GM18861 (cell line): Measurements from ENCODE around the gene BPGM.
"Not testable (repeated sequence)": the region's sequence is repeated elsewhere in the genome, so short reads cannot be mapped to it uniquely, and the experiment has no call there.

ENCODE experiments used
- ATAC-seq: cut with Tn5 transposase; IDR thresholded peaks from one replicate; pipeline ENCODE4 v1.9.1; 2021; ENCODE audit not compliant: unreplicated experiment

Gene BPGM

DNA sequence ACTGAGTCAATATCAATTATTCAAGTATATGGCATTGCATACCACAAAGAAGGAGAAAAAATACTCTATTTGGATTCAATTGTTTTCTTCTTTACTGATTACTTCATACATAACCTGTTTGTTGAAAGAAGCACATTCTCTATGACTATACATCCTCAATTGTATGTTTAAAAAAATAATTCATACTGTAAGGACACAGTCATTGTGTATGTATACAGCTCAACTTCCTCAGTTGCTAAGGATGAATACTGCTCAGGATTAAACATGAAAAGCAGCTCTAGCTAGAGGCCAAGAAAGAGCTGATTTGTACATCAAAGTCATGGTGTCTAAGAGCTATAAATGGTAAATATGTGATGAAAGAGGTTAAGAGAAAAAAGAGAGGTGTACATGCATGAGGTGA, 15.8 kb upstream of the BPGM start:
- ATAC-seq, result no peak

DNA sequence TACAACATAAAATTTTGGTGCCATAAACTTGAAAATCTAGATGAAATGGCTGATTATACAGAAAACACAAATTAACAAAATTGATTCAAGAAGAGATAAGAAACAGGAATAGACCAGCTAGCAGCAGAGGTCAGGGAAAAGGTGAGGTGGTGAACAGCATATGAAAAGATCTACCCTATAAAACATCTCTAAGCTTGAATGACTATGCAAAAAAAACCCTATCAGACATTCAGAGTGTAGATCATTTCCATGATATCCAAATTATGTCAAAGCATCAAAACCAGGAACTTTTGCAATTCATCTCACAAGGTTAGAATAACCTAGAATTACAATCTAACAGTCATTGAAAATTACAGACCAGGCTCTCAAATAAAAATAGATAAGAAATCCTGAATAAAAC, 14.6 kb upstream of the BPGM start:
- ATAC-seq, result no peak

DNA sequence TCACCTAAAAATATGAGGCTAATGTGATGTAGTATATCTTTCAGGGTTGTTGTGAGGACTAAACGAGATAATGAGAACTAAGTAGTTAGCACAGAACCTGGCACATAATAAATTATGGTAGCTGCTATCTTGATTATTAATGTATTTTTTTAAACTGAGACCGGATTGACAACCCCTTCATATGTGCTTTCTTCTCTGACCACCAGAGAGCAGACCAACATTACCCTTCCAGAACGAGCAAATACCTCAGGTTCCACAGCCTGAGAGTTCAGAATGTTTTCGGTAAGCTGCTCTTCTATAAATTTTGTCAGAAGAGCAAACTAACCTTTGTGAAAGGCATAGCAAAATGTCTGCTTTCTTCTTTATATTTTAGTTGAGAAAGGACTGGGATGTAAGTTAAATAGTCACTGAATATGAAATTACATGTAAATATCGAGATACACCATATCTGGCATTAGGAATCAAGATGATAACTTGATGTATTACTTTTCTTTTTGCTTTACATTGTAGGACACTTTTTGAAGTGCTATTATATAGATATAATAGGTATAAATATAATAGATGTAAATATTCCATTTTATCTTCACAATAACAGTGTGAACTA, 13.6 kb upstream of the BPGM start:
- peak; percentile 51 for ATAC-seq

DNA sequence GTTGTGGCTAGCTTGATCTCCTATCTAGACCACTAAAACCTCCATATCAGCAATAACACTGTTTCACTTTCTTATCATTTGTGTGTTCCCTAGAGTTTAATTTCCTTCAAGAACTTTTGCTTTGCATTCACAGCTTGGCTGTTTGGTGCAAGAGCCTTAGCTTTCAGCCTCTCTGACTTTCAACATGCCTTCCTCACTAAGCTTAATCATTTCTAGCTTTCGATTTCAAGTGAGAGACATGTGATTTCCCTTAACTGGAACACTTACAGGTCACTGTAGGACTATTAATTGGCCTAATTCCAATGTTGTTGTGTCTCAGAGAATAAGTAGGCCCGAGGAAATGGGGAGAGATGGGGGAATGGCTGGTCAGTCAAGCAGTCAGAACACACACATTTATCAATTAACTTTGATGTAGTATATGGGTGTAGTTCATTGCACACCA, 10.6 kb upstream of the BPGM start:
- peak; percentile 87 for ATAC-seq

DNA sequence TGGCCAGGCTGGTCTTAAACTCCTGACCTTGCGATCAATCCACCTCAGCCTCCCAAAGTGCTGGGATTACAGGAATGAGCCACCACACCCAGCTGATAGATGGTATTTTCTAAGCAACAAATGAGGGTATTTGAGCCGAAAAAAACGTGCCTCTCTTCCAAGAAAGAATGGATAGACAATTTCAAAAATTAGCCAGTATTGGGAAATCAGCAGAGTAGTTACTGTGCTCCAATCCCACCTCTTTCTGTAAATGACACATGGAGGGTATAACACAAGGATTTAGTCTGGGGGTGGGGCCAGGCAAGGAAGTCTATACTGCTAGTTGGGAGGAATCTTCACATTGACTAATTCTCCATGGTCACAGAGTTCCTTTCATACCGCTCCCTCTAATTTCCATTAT, 9.2 kb upstream of the BPGM start:
- ATAC-seq, result no peak

DNA sequence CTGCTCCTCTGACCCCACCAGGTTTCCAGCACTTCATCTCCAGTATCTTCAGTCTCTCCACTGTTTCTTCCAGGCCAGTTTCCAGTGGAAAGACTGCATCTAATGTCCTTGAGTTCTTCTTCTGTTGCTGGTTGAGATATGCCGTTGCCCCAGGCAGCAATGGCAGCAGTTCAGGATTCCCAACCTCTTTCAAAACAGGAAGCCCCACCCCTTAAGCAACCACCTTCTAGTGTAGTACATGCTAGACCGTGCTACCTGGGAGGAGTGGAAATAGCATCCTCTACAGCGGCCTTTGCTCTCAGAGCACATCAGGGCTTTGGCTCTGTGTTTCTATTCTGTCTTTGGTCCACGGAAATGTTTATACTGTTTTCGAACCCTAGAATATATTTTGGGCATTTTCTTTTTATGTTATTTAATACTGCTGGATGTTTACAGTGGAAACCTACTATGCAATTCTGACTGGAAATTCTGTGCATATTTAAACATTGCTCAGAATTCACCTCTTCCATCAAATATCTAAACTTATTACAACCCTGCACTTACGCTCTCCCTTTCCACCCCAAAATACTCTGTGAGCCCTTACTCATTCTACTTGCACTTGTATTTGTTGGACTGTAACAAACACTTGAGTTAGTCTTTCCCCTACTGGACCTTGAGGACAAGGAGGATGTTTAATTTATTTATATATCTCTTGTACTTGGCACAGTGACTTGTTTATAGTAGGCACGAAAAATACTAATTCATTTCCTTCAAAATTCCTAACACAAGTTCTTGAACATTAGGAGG, 8.5 kb upstream of the BPGM start:
- ATAC-seq, result no peak

DNA sequence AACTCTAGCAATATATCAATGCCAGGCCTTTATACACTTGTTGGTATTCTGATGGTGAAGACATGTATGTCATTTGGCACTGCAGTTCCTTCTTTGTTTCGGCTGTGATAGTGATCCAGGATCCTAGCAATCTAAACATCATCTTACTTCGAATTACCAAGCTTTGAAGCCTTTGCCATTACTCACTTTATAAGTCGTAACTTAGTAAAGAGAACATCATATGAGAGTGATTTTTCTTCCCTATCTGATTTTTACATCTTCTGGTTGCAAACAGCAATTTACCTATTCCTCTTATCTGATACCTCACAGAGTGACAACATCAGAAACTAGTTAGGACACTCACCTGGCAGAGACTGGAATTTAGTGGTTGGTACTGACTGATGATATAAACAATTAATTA, 7.6 kb upstream of the BPGM start:
- no peak for ATAC-seq

DNA sequence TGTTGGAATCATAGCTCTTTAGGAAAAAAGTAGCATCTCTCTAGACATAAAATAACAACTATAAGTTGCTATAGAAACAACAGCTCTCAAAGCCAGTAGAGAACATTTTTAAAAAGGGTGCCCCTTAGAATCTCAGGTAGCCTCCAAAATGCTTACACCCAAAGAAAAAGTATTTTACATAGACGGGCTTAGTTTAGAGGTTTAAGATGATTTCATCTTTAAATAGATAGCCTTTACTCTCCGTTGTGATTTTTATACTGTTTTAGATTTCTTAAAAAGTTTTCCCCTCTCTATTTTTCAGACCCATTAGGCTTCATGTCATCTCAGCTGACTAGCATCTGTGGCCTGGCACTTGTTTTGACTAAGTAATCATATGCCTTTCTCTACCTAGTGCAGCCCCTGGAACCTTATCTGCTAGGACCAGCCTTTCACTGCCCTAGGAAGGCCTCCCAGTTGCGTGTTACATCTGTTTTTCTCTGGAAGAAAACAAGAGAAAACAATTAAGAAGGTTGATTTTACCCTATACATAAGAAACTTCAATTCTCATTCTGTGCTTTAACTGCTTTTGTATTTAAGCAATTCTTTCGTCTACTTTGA, 6.9 kb upstream of the BPGM start:
- no peak for ATAC-seq

DNA sequence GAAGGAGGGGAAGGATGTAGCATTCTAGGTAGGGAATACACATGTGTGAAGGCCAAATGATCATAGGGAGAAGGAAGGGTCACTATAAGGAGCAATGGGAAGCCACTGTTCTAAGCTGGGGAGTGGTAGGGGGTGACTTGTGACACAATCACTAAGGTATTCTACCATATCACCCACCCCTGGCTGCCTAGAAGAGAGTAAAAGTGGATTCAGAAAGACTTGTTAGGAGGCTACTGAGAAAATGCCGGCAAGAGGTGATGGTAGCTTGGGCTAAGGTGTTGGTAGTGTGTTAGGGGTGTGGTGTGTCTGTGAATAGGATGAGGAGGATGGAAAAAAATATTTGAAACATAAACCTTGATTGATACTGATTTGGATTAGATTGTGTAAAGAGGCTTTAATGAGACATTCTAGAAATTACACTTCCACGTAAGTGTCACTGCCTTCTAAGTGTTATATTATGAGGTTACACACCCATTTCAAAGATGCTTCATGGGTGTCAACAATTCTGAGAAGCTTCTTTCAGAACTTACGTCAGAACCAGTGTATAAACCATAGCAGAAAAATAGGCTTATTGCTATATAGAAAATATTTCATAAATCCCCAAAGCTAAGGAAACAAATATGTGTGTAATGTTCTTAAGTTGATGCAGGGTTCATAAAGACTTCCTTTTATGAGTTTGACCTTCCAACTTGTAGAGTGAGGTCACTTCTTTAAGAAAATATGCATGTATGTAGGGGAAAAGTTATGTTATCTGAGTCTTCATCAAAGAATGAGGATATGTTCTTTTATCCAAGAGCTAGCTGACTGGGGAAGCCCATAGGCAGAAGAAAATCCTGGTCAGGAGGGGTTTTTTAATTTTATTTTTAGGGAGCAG, 5.6 kb upstream of the BPGM start:
- ATAC-seq, result no peak

DNA sequence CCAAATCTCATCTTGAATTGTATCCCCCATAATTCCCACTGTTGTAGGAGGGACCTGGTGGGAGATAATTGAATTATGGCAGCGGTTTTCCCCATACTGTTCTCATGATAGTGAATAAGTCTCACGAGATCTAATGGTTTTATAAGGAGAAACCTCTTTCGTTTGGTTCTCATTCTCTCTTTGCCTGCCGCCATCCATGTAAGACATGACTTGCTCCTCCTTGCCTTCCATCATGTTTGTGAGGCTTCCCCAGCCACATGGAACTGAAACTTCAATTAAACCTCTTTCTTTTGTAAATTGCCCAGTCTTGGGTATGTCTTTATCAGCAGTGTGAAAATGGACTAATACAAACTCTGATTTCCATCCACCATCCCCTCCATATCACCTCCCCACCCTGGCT, 4.7 kb upstream of the BPGM start:
- ATAC-seq, result not testable (repeated sequence)

DNA sequence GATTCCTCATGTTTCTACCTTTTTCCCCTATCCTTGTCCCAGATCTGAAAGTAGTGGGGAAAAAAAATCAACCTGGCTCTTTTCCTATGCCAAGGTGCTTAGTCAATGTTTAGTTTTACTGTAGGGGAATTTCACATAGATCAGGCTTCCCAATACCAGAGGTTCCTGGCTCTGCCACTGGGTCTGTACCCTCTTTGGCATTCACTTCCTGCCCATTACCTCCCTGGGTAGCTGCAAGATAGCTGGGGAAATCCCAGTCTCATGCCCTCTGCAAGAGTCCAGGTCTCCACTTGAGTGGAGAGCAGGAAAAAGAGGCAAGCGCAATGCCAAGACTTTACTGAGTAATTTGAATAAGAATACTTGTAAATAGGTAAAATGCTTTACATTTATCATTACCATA, 3.5 kb upstream of the BPGM start:
- ATAC-seq, result no peak

DNA sequence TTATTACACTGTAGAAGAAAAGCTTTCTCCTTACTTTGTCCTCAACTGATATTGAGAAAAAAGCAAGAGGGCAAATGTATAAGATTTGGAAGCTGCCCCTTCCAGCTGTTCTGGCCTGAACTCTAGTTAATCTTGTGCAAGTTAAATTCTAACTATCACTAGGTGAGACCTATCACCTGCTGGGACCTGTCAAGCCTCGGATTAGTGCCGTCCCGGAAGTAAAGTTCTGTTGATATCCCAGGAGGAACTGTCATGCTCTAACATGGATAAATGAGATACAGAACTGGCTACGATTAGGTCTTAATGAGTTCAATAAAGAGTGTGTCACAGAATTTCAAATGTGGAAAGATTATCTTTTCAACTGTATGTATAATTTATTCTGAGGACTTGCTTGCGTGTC, 1.2 kb upstream of the BPGM start:
- ATAC-seq, result no peak

DNA sequence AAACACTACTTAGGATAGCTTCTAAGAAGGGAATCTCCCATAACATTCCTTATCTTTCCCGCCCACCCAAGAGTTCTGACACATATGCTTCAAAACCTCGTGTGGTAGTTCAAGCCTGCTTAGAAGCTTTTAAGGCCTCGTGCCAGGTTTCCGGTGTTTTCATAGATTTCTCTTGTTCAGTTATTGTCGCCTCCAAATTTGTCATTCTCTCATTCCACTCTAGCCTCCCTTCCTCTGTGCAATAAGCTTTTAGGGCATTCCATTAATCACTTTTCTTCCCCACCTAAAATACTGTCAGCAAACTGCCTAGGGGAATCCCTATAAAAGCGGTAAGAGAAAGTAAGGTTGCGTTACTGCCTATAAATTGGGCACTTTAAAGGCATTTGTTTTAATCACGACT, 718 bp upstream of the BPGM start:
- ATAC-seq, result no peak

DNA sequence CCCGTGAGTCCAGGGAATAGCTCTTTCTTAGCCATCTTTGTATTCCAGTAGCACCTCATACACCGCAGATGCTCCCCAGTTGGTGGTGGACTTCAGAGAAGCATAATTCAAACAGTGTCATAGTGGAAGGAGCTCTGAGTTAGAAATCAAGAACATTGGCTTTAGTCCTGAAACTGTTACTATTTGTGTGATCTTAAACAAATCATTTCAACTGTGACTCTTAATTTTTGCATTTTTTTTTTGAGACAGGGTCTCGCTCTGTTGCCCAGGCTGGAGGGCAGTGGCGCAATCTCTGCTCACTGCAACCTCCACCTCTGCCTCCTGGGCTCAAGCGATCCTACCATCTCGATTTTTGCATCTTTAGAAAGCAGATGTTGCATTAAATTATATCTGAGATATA, 1.8 kb downstream of the BPGM start:
- no peak for ATAC-seq

DNA sequence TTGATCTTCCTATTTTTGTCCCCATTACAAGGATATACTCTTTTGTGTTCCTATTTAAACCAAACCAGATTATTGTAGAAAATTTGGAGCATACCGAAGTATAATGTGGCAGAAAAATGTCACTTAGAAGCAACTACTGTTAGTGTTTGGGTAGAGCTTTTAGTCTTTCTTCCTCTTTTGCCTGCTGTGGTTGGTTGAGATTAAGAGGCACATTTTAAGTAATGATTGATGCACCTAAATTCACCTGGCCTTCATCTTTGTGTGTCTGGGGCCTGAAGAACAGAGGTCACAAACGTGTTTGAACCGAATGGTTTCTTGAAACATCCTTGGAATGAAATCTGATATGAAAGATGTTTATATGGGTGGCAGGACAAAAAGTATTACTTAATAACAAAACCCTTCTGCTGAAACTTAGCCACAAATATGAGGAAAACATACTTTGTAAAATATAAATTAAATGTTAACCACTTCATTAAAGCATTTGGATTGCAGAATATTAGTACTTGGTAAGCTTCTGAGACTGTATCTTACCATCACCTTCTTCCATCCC, 2.6 kb downstream of the BPGM start:
- no peak for ATAC-seq

DNA sequence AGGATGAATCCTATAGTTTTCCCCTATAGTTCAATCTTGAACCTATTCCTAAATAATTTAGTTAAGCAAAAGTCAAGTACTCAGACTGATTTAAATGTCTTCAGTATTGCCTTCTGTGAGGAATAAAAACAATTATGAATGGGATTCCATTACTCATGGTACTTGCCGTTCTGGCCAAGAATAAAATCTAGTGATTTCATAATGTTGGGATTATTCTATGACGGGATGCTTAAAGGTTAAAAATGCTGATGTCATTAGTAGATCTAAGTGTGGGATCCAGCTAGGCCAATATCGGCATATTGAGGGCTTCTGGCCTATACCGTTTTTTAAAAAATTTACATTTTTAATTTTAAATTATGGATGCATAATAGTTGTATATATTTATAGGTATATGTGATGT, 5.3 kb downstream of the BPGM start:
- ATAC-seq, result no peak

DNA sequence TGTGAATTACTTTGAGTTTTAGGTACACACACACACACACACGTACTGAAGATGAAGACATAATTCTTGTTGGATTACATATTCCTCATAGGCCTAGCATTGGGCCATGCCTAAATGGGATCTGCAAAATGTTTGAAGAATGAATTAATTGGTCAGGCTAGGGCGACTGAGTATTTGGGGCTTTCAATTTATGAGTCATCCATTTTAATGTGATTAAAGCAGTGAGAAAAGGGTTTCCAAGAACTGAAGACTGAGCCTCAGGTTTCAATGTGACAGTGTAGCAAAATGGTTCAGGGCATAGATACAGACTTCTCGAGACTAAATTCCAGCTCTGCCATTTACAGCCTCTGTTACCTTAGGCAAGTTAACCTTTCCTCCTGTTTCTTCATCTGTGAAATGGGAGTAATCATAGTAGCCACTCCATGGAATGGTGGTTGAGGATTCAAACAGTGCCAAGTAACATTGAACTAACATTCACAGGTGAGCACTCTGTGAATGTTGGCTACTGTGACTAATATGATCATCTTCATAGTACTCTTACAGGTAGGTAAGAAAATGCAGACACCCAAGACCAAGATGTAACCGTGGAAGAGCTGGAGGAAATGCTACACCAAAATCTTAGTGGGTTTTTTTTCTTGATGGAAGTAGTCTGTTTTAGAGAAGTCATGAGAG, 7.6 kb downstream of the BPGM start:
- no peak for ATAC-seq

DNA sequence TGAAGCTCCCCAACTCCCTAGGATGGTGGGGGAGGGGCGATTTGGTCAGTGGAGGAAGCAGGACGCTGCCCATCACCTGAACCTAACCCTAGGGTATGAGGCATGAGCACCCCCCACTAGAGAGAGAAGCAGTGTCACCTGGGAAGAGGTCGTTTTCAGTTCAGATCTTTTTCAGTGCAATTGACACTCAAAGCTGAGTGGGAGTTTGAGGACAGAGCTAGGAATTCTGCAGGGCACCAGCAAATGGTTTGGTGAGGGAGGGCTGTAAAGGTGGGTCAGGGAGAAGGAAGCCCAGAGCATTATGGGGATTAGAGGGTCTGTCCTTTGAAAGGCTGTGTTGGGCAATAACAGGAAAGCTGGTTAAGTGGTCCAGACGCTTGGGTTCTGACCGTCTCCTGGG, 10.9 kb downstream of the BPGM start:
- no peak for ATAC-seq

DNA sequence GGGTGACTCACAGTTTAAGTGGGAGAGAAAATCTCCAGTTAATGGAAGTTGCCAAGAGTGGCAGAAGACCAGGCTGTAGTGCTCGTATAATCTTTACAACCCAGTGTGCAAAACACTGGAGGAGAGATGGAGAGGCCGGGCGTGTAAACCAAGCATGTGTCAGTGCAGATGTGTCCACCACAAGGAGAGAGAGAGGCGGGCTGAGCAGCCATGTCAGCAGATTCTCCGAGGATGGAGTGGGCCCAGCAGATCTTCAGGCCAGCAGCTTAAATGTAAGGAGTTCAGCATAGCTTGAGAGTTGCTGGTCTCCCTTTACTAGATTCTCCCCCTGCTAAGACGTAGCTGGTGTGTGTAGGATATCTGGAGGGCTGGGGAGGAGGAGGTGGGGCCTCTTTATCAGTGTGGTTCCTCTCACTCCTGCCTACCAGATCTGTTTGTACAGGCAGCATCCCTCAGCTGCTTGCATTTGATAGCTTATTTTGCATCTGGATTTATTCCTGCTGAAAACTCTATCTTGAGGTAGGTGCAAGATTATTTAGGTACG, 13.7 kb downstream of the BPGM start:
- ATAC-seq, result no peak

DNA sequence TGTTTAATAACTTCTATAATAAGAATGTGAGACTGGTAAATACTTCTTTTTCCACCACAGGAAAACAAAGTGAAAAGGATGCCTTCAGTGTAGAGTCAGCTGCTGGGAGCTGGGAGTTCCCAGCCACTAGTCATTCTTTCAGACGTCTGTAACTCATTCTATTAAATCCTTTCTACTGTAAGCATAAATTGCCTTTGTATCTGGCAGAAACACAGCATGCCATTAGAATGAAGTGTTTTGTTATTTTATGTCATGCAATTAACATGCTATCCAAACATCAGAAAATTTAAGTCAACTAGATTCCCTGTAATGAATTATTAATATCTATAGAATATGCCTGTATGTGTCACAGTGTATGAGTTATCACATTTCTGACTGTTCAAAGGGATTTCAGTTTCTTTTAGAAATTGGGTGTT, 14.3 kb downstream of the BPGM start:
- ATAC-seq, result no peak
